Measurements from ENCODE around the gene MAML3.

The MAML3 gene

GRCh38 chr4:140091305-140091704 lies 62.7 kb downstream of the MAML3 start:
- TF ChIP-seq CTCF (IDR thresholded peaks at IDR 0.05): no peak
- intact Hi-C loops (cut with DNase I; ENCODE audit: low total_unique reads): no loop called here
- H3K9me3 ChIP-seq: no peaks in the 10 kb centered on the region
- H3K27me3 ChIP-seq: no peaks in the 10 kb centered on the region
- H3K4me1 ChIP-seq: peaks cover 0 to 47% (median 34%) of the 10 kb centered on the region in 4 donors
- H3K36me3 ChIP-seq: no peaks in the 10 kb centered on the region
- no peak overlapping the region for H3K27ac ChIP-seq
- no peak overlapping the region for H3K4me3 ChIP-seq
- DNase-seq: no peak

GRCh38 chr4:140090215-140090731 lies 63.7 kb downstream of the MAML3 start:
- Histone ChIP-seq H3K4me1 (peaks cover 0 to 47% (median 26%) of the 10 kb centered on the region in 4 donors), H3K27ac (no peak overlapping the region), H3K9me3 (no peaks in the 10 kb centered on the region), H3K4me3 (no peak overlapping the region), H3K27me3 (no peaks in the 10 kb centered on the region), H3K36me3 (no peaks in the 10 kb centered on the region)
- no peak for DNase-seq
- intact Hi-C loops (cut with DNase I; ENCODE audit: low total_unique reads): no loop called here
- no peak for TF ChIP-seq CTCF (IDR thresholded peaks at IDR 0.05)

- H3K36me3 ChIP-seq: no peaks in the 10 kb centered on the region
- no peaks in the 10 kb centered on the region for H3K27me3 ChIP-seq
- intact Hi-C loops (cut with DNase I; ENCODE audit: low total_unique reads): loop anchor here (10.0 kb wide), 1 partner anchor 114 kb away; no protein-coding TSS in a partner anchor
- no peak overlapping the region for H3K4me3 ChIP-seq
- no peak overlapping the region for H3K27ac ChIP-seq
- peaks cover 0 to 47% (median 23%) of the 10 kb centered on the region in 4 donors for H3K4me1 ChIP-seq
- no peak for DNase-seq
- no peak for TF ChIP-seq CTCF (IDR thresholded peaks at IDR 0.05)
- H3K9me3 ChIP-seq: no peaks in the 10 kb centered on the region
Measured at GRCh38 chr4:140089216-140089615, 64.8 kb downstream of the MAML3 start.

- Histone ChIP-seq H3K4me1 (peaks cover 0 to 47% (median 20%) of the 10 kb centered on the region in 4 donors), H3K9me3 (no peaks in the 10 kb centered on the region), H3K4me3 (no peak overlapping the region), H3K27ac (no peak overlapping the region), H3K36me3 (no peaks in the 10 kb centered on the region), H3K27me3 (no peaks in the 10 kb centered on the region)
- DNase-seq: no peak
- intact Hi-C loops (cut with DNase I; ENCODE audit: low total_unique reads): loop anchor here (10.0 kb wide), 1 partner anchor 114 kb away; no protein-coding TSS in a partner anchor
- no peak for TF ChIP-seq CTCF (IDR thresholded peaks at IDR 0.05)
Measured at GRCh38 chr4:140088323-140088967, 65.5 kb downstream of the MAML3 start.

- DNase-seq: no peak
- Histone ChIP-seq H3K4me1 (peaks cover 0 to 57% (median 21%) of the 10 kb centered on the region in 4 donors), H3K36me3 (no peaks in the 10 kb centered on the region), H3K27me3 (no peaks in the 10 kb centered on the region), H3K4me3 (peak overlapping the region; percentile 25 to 26), H3K27ac (peak overlapping the region; percentile 77 to 81), H3K9me3 (no peaks in the 10 kb centered on the region)
- intact Hi-C loops (cut with DNase I; ENCODE audit: low total_unique reads): loop anchor here (10.0 kb wide), 1 partner anchor 111 kb away; no protein-coding TSS in a partner anchor
- no peak for TF ChIP-seq CTCF (IDR thresholded peaks at IDR 0.05)
Measured at GRCh38 chr4:140085881-140086280, 68.1 kb downstream of the MAML3 start.

Measured in tibial artery (tissue), 4 donors.